HG02623 (cell line): ENCODE results near the gene ANXA4.
A peak's percentile ranks its signal among the peaks of the same experiment; 100 is the strongest.
"Not testable (repeated sequence)": the region's sequence is repeated elsewhere in the genome, so short reads cannot be mapped to it uniquely, and the experiment has no call there.

Source experiments
- ATAC-seq: cut with Tn5 transposase; IDR thresholded peaks from one replicate; pipeline ENCODE4 v1.9.1; 2021; ENCODE audit warnings: moderate library complexity; ENCODE audit not compliant: unreplicated experiment

Gene ANXA4

DNA sequence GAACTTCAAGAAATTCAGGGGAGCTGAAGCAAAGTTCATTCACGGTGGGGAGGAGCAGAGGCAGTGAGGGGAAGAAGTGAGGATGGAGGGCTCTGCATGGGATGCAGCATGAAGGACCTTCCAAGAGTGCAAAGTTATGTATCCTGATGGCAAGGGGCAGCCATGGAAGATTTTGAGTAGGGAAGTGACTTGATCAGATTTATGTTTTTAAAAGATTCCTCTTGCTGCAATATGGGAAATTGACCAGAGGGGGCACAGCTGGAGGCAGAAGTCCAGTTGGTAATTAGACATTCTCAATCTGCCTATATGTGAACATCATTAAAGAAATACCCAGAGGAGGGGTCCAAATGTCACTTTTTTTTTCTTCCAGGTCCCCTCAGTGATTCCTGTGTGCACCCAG lies 21.5 kb upstream of the ANXA4 start:
- ATAC-seq = no peak

DNA sequence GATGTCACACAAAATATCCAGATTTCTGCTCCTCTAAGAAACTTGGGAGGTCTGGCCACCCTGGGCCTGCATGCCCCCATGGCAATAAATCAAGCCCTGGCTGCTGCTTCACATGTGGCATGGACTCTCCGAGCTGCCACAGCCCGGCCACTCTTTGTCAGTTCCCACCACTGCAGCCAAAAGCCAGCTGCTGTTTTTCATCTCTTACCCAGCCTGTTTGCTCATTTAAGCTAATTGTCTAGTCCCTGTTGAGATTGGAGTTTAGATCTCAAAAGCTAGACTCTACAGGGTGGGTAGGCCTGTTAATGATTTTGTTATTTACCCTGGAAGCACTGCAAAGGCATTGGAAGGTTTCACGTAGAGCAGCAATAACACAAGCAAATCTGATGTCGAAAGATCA lies 20.9 kb upstream of the ANXA4 start:
- ATAC-seq = no peak

DNA sequence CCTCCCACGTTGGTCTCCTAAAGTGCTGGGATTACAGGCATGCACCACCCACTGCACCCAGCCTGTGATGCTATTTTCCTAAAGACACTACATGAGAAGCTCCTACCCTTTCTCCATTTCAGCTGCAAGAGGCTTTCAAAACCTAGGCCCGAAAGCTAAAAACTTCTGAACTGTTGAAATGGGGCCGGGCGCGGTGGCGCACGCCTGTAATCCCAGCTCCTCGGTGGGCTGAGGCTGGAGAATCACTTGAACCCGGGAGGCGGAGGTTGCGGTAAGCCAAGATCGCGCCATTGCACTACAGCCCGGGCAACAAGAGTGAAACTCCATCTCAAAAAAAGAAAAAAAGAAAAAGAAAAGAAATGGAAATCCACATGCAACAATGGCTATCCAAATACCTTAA lies 18.1 kb upstream of the ANXA4 start:
- no peak for ATAC-seq

DNA sequence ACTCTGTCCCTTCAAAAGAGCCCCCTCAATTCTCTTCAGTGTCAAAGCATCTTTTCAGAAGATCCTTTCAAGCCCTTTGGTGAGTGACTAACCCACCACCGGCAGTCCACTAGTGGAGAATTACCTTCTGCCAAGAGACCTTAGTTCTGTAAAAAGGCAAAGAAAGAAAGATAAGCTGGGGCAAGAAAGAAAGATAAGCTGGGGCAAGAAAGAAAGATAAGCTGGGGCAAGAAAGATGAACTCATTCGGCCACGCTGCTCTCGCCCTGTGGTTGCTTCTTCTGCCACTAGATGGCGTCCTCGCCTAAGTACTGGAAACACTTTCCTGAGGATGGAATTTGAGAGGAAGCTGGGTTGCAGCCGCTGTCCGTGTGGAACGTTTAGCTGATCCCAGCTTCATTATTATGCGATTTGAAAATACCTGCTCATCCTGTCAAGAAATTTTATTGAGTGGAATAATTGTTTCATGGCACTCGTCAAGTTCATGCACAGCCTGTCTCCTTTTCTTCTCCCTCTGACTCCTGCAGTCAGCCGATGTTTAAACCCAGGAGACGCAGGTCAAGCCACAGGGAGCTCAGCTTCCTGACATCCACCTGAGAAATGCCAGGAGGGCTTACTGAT lies 17.3 kb upstream of the ANXA4 start:
- ATAC-seq = no peak

DNA sequence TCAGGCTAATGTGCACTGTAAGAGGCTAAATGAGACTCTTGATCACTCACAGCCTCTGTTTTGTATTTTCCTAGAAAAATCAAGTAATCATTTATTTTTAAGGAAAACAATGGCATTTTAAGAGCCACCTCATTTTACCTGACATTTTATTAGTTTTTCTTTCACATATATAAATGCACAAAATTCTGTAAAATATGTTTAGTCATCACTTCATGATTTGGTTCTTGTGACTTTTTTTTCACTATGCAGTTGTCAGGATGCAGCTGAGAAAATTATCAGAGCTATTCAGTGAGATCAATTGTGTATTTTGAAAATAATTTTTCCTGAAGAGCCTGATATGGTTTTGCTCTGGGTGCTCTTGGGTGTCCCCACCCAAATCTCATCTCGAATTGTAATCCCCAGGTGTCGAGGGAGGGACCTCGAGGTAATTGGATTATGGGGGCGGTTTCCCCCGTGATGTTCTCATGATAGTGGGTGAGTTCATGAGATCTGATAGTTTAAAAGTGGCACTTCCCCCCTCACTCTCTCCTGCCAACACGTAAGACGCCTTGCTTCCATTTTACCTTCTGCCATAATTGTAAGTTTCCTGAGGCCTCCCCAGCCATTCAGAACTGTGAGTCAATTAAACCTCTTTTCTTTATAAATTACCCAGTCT lies 16.1 kb upstream of the ANXA4 start:
- no peak for ATAC-seq

DNA sequence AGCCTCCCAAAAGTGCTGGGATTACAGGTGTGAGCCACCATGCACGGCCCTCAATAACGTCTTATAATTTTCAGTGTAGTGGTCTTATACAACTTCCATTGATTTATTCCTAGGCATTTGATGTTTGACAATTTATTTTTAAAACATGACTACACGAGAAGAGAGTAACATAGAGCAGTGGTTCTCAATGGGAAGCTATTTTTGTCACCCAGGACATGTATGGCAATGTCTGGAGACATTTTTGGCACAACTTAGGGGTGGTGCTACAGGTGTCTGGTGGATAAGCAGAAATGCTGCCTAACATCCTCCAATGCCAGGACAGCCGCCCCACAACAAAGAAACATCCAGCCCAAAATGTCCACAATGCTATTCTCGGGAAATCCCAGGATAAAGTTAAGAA lies 12.7 kb upstream of the ANXA4 start:
- no peak for ATAC-seq

DNA sequence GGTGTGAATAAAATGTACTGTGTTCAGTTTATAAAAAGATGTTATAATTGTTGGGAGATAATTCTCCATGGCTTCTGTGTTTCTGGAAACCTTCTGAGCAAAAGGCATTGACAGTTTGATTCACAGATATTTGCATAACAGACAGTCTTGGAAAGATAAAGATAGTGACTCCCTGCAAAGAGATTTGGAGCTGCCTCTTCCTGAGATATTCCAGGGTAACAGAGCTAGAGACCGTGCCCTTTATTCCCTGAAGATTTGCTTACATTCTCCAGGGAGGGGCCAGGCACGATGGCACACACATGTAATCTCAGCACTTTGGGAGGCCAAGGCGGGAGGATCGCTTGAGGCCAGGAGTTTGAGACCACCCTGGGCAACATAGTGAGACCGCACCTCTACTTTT lies 12.2 kb upstream of the ANXA4 start:
- ATAC-seq = no peak

DNA sequence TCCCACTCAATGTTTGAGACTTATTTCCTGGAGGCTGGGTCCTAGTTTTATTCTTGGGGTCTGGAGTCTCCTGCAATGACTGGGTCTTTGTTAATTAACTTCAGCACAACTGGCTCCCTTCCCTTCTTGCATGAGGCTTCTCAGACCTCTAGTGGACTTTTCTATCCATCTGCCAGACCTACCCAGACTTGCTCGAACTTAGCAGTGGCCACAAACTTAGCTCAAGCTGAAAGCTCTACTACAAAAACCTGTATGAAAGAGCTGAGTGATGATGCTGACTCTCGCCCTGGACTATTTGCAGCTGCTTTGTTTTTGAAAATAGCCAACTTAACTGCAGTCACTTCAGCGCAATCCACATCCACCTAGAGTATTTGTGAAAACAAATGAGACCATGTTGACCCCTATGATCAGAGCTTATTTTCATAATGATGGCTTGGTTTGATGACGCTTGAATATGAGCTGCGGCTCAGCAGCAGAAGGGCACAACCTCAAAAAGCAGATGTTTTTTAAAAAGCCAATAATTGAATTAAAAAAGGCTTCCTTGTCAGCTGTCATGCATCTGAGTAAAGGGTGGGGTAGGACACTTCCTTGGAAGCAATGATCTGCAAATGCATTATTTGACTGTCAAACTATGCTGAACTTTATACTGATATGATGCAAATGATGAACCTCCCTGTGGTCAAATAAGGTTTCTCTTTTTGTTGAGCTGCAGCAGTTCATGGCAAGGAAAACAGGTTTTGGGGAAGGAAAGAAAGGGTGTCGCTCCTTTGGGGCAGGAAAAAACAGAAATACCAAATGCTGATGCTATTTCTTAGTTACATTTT lies 10.6 kb upstream of the ANXA4 start:
- ATAC-seq = no peak

DNA sequence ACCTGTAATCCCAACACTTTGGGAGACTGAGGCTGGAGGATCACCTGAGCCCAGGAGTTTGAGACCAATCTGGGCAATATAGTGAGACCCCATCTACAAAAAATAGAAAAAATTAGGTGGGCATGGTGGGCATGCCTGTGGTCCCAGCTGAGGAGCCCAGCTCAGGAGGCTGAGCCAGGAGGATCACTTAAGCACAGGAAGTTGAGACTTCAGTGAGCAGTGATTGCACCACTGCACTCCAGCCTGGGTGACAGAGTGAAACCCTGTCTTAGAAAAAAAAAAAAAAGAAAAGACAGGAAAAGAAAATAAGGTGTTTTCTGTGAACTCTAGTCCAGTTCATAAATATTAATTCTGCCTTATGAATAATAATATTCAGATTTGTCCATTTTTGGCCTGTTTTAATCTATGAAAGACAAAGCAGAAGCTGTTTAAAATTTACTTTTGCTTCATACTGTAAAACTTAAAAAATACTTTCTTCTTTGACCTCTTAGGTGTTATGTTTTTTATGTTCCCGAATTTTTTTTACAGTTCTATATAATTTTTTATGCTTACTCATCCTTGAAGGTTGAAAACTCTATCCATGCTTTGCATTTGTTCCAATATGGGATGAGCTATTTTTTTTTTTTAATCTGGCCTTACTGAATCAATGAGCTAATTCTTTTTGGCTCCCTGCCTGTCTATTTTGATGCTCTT lies 8.4 kb upstream of the ANXA4 start:
- ATAC-seq = no peak

DNA sequence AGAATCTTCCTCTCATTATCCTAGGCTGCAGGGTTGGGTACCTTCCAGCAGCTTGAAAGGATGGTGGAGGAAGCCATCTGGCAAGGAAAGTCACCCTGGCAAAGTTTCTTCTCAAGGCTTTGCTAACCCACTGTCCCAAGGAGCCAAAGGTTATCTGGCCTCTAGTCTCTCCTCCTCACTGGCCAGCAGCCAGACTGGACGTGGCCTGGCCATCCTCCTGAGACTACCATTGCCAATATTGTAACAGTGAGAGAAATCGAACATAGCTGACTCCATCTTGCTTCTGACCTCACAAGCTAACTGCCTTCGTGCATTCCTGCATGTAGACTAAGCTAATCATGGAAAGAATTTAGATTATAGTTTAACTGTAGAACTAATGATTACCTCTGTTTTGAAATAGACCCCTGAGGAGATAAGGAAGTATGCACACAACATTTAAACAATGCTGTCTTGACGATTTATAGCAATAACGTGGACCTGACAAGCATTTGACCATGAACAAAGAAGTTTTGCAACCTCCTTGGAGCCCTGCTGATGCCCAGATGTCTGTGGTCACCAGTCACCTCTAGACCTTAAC lies 7.8 kb upstream of the ANXA4 start:
- ATAC-seq = no peak

DNA sequence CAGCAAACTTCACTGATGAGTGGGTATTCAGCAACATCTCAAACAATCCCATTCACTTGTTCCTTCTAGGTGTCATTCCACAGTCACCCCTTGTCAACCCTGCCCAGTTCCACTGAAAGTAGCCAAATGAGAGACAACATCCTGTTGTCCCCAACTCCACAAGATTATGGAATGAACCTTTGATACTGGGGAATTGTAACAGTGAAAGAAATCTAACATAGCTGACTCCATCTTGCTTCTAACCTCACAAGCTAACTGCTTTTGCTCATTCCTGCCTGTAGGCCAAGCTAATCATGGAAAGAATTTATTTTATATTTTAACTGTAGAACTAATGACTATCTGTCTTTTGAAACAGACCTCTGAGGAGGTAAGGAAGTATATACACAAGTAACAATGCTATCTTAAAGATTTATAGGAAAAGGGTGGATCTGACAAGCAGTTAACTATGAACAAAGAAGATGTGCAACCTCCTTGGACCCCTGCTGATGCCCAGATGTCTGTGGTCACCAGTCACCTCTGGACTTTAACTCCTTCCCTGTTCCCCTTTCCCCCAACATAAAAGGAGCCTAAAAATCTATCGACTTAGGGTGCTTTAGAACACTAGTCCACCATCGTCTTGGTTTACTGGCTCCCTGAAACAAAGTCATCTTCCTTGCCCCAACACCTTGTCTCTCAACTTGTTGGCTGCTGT lies 6.9 kb upstream of the ANXA4 start:
- ATAC-seq = no peak

DNA sequence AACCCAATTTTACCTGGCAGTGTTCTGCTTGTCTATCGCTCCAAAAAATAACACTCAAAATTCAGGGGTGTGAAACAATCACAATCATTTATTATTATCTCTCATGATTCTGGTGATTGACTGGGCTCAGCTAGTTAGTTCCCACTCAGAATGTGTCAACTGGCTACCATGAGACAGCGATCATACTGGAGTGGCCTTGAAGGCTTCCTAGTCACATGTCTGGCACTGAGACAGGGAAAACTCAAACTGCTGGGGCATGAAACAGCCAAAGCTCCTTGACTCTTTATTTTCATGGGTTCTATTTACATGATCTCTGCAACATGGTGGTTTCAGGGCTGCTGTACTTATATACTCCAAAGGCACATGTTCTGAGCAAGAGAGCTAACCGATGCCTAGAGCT lies 6.2 kb upstream of the ANXA4 start:
- ATAC-seq = no peak

DNA sequence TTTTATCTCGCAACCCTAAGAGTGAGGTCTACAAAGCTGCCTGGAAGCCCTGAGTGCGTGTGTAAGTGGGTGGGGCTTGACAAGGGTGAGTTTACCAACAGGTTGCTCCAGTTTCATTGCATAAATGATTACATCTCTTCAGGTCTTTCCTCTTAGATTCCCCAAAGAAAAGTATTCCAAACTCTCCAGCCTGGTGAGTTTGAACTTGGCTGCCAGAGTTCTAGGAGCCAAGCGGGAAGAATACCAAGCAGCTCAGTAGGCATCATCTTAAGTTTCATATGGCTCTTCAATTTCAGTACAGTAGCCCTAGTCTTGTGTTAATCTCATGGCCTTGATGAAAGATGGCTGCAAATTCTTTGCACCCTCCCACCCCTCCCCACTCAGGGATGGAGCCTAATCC lies 3.8 kb upstream of the ANXA4 start:
- ATAC-seq = not testable (repeated sequence)

DNA sequence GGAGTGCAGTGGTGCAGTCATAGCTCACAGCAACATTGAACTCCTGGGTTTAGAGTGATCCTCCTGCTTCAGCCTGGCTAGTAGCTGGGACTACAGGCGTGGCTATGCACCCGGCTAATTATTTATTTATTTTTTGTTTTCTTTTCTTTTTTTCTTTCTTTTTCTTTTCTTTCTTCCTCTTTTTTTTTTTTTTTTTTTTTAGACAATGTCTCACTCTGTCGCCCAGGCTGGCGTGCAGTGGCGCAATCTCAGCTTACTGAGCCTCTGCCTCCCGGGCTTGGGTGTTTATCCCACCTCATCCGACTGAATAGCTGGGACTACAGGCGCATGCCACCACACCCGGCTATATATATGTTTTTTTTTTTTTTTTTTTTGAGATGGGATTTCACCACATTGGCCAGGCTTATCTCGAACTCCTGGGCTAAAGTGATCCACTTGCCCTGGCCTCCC lies 1.4 kb upstream of the ANXA4 start:
- ATAC-seq = no peak

DNA sequence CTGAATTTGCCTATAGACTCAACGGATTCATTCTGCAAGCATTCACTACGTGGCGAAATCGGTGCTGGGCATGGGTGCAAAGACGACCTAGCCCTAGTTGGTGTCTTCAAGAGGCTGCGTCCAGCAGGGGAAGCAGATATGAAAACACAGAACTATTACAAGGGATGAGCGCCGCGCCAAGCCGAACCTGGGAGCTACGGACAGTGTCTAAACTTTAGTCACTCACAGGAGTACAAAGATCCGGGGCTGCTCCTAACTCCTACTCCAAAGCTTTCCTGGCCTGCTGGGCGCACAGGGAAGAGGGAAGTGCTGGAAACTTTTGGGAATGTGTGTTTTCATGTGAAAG lies 732 bp upstream of the ANXA4 start:
- peak; percentile 23 for ATAC-seq

DNA sequence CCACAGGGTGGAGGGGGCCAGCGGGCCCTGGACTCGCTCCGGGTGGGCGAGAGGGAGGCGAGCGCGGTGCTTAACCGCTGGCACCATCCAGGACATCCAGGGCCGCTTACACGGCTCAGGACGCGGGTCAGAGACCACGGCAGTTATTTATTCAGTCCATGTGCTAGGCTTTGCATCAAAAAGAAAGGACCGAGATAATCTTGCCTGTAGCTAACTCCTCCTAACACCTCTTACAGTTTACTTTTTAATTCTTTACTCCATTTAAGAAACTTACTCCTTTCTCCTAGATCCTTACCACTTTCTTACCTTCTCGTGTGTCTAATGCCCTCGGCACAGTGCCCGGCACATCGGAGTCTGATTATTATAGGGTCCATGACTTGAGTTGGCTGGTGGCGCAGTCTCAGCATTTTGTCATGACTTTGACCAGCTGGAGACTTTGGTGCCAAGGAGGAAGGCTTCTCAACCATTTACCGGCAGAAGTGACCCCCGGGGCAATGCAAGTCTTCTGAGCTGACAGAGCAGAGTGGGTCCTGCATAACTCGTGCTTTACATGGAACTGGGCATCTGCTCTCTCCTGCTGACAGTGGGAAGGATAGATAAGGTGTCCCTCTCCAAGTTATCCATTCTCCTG lies 503 bp downstream of the ANXA4 start:
- peak; percentile 21 for ATAC-seq

DNA sequence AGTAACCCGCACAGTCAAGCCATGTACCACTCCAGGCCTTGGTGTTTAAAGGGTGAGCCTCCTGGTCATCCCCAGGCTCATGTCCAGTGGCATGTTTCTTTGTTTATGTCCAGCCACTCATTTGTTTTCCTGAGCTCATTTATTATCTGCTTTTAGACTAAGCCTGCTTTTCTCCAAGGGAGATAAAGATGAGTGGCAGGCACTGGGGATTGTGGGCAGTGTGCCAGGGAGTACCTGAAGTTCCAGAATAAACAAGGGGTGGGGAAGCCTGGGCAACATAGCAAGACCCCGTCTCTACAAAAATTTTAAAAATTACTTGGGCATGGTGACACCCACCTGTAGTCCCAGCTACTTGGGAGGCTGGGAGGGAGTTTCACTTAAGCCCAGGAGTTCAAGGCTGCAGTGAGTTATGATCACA lies 1.9 kb downstream of the ANXA4 start:
- ATAC-seq = no peak

DNA sequence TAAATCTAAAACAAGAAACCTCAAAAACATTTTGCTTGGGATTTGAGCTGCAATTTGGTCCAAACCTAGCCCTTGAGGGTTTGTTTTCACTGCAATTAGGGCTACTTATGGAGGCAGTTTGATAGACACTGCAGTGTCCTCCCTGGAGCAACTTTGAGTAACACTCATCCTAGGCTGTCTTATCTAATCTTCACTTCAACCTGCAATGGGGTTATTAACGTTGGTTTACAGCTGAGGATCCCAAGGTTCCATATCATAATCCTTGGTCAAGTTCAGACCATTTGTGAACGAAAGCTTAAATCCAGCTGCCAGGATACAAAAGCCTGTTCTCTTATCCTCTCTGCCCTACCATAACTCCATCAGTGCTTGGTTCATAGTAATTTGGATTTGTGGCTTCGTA lies 2.5 kb downstream of the ANXA4 start:
- ATAC-seq = no peak

DNA sequence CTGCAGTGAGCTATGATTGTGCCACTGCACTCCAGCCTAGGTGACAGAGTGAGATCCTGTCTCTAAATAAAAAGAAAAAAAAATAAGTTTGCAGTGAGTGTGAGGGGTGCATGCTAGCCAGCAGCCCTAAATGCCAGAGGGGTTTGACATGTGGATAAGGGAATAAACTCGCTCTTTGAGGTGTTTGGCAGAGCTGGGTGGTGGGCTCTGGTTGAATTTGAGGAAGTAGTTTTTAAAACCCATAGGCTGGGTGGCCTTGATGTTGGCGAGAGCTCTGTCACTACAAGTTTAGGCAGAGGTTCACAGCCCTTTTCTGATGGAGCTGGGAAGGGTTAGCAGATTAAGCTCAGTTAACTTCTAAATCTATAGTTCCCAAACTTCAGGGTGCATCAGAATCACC lies 3.1 kb downstream of the ANXA4 start:
- no peak for ATAC-seq

DNA sequence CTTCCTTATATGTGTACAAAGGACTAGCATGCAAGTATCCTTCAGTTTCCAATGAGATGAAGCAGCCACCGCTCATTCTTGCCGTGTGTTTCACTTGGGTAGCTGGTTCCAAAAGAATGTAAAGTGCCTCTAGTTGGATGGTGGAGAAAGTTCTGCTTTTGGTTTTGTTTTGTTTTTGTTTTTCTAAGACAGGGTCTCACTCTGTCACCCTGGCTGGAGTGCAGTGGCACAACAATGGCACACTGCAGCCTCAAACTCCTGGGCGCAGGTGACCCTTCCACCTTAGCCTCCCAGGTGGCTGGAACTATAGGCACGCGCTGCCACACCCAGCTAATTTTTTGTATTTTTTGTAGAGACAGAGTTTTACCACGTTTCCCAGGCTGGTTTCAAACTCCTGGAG lies 8.3 kb downstream of the ANXA4 start:
- ATAC-seq = no peak
